ENCODE measurements around the gene ANO2. TPM values are rescaled to one million over a fixed set of nuclear protein-coding genes. Genes with fewer than 3 reads are reported as not detected.

Gene ANO2
- total and polyA plus RNA-seq, 2 donors (not counting 3 experiments of a cell fraction or from before 2014, with no cell fraction given), result 15.4 to 65.0 TPM

GRCh38 chr12:5944053-5944452 is 1.0 kb downstream of the ANO2 start:
- dilution Hi-C loops (cut with MboI; ENCODE audit: extremely low pct_ligation_motif_present, low sequenced_read_pairs) (no loop called here), intact Hi-C loops (cut with micrococcal nuclease) (no loop called here)
- Histone ChIP-seq H3K4me3 (replicated peaks in 1 of 3; ENCODE audit: insufficient read depth in 1 of 3, low read depth in 1 of 3, low read length in 3 of 3) (no peak overlapping the region), H3K27me3 (ENCODE audit: control insufficient read depth in 2 of 2, insufficient read depth in 2 of 2, low read length in 2 of 2) (no peaks in the 10 kb centered on the region), H3K36me3 (ENCODE audit: control insufficient read depth in 2 of 2, extremely low read depth in 1 of 2, insufficient read depth in 2 of 2, low read length in 2 of 2) (peaks cover 64 to 73% of the 10 kb centered on the region in 2 experiments), H3K79me2 (ENCODE audit: control insufficient read depth, insufficient read depth, low read length) (no peaks in the 10 kb centered on the region), H3K27ac (ENCODE audit: insufficient read depth, low read depth, low read length) (no peak overlapping the region), H3K9me3 (replicated peaks; ENCODE audit: control insufficient read depth, insufficient read depth, low read length) (no peaks in the 10 kb centered on the region), H4K20me1 (replicated peaks; ENCODE audit: control insufficient read depth, extremely low read depth, insufficient read depth, low read length) (peaks cover 3% of the 10 kb centered on the region), H3K9me1 (replicated peaks; ENCODE audit: control insufficient read depth, extremely low read depth, insufficient read depth, low read length) (no peaks in the 10 kb centered on the region), H3K4me1 (ENCODE audit: control insufficient read depth, extremely low read depth, insufficient read depth, low read length) (peaks cover 2% of the 10 kb centered on the region), H3K4me2 (ENCODE audit: insufficient read depth, low read length) (no peak overlapping the region), H2AFZ (ENCODE audit: low read depth, low read length) (no peak overlapping the region), H3K9ac (replicated peaks; ENCODE audit: extremely low read depth, insufficient read depth, low read length) (no peak overlapping the region)
- CTCF ChIA-PET, result no interaction called here
- TF ChIP-seq FOS (IDR thresholded peaks at IDR 0.05; ENCODE audit: borderline replicate concordance, insufficient read depth, low read length) (no peak), POLR2A (IDR thresholded peaks at IDR 0.05; ENCODE audit: low read depth, low read length) (no peak), MYC (IDR thresholded peaks at IDR 0.05; ENCODE audit: low read depth, low read length) (no peak), JUN (IDR thresholded peaks at IDR 0.05; ENCODE audit: borderline replicate concordance, insufficient read depth, insufficient read length, low read depth) (no peak), EZH2 (IDR thresholded peaks at IDR 0.05; ENCODE audit: borderline replicate concordance, low read depth, low read length, severe bottlenecking) (no peak), POLR2AphosphoS5 (IDR thresholded peaks at IDR 0.05; ENCODE audit: insufficient read depth, low read depth, low read length) (no peak), CTCF (IDR thresholded peaks at IDR 0.05; ENCODE audit: extremely low read depth in 1 of 2, insufficient read depth in 1 of 2, low read depth in 1 of 2, low read length in 2 of 2) (no peak), MAX (IDR thresholded peaks at IDR 0.05; ENCODE audit: insufficient read depth, insufficient read length) (no peak), GATA2 (IDR thresholded peaks at IDR 0.05; ENCODE audit: insufficient read depth, insufficient read length, low read depth, low read length) (no peak)
- no TSS peak for BruUV-seq (replicated peaks)
- POLR2A ChIA-PET, result no interaction called here
- no peak for DNase-seq (ENCODE audit: low read depth, low spot score)
- no peak for FAIRE-seq
